ENCODE data around the gene SWAP70.

SWAP70 gene

DNA sequence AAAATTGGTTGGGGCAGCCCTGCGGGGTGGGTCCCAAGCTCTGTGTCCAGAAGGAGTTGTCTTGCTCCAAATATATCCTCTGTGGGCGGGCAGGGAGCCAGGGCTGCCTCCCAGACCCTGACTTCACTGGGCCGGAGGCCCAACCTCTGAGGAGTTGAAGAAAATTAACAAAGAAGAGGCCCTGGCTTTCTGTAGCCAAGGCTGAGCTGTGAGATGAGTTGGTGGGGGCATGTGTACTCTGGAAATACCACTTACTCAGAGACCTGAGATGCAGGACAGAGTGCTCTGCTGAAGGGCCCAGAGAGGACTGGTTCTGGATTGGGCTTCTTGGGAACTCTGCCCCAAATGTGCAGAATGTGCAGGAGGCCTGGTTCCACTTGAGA, 96.3 kb downstream of the SWAP70 start:
- peak overlapping the region in 19 of 21 experiments; percentile 33 to 98 (median 89) for H3K27ac ChIP-seq
- no peak overlapping the region for H3K4me3 ChIP-seq

DNA sequence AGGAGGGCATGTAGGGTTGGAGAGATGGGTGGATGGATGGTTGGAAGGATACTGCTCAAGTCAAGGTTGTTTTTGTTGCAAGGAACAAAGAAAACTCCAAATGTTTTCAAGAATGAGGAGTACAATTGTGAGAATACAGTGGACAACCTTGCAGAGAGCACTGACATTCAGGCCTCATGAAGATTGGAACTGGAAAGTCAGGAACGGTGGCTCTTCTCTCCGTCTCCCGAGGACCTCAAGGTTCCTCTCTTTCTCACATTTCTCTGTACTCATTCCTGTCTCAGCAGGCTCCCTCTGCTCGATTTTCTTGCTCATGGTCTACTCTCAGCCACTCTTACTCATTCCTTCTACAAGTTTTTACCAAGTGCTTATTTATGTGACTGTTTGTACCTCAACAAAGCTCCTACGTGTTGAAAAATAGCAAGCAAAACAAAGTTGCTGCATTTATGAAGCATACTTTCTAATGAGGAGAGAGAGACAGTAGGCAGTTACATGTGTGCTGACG, 97.6 kb downstream of the SWAP70 start:
- Histone ChIP-seq H3K4me3 (no peak overlapping the region), H3K27ac (peak overlapping the region in 6 of 21 experiments; percentile 1 to 98 (median 47))

DNA sequence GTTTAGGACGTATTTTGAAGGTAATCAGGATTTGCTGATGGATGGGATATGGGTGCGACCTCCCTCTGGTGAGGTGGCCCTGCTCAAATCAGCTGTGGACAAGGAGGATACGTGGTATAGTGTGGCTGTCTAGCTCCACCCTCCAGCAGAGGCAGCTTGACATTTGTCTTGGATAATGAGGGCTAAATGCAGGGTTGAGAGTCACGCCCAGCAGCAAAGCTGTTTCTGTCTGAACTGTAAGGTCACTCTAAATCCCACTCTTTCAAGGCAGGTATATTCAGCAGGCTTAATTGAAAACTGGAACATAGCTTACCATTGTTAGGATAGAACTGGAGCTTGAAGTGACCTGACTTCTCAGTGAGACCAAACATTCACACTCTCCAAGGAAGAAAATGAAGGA, 98.7 kb downstream of the SWAP70 start:
- Histone ChIP-seq H3K4me3 (no peak overlapping the region), H3K27ac (no peak overlapping the region)

DNA sequence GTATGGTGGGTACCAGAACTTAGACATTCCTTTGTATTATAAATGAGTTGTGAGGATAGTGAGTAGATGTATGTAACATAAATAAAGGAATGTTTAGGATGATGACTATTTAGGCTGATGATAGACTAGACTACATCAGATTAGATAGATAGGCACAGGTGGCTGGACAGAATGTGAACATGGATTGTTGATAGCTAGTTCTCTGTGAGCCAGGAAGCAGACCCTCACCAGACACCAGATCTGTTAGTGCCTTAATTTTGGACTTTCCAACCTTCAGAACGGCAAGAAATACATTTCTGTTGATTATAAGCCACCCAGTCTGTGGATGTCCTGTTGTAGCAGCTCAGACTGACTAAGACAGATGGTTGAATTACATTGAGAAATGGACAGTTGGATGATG, 99.4 kb downstream of the SWAP70 start:
- no peak overlapping the region for H3K4me3 ChIP-seq

DNA sequence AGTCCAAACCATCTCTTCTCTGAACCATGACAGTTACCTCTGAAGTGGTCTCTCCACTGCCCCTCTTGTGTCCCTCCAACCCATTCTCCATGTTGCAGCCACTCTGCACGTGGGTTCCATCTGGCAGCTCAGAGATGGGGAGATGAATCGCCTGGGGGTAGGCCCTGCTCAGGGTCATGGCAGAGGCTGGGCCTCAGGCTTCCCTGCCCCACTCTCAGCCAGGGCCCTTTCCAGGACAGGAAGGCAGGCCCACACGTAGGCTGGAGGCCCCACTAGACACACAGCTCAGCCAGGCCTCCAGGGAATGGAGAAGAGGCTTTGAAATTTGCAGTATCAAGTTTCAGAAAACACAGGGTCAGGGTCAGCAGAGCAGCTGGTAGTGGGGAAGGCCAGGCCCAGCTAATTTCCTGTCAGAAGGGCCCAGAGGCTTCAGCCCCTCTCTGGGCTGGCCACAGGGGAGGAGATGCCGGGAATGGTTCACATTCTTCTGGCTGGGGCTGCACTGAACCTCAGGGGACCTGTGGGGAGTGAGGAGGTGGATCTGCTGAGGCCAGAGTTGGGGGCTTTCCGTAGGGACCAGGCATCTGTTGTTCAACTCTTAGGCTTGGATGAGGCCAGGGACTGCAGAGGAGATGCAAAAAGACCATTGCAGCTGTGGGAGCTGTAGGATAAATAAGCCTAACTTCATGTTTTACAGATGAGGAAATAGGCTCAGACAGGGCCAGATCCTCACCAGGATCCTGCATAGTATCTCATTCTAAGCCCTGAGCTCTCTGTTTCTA, 101.6 kb downstream of the SWAP70 start:
- no peak overlapping the region for H3K4me3 ChIP-seq
- H3K27ac ChIP-seq = peak overlapping the region in 14 of 21 experiments; percentile 23 to 77 (median 58)

More for the DNA sequence above, 99.4 kb downstream of the SWAP70 start:
- H3K27ac ChIP-seq = no peak overlapping the region

DNA sequence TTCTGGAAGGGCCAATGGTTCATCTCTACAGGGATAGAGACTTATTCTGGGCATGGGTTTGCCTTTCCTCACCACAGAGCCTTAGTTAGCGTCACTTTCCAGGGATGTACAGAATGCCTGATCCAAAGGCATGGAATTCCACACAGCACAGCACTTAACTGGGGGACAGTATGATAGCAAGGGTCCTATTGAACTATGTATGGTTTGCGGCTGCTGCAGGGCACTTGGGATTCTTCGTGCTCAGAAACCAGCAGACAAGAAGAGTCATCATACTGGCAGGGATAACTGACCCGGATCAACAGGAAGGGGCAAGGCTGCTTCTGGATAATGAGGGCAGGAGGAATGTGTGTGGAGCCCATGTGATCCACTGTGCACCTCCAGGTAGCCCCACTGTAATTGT, 105.7 kb downstream of the SWAP70 start:
- no peak overlapping the region for H3K27ac ChIP-seq
- no peak overlapping the region for H3K4me3 ChIP-seq

DNA sequence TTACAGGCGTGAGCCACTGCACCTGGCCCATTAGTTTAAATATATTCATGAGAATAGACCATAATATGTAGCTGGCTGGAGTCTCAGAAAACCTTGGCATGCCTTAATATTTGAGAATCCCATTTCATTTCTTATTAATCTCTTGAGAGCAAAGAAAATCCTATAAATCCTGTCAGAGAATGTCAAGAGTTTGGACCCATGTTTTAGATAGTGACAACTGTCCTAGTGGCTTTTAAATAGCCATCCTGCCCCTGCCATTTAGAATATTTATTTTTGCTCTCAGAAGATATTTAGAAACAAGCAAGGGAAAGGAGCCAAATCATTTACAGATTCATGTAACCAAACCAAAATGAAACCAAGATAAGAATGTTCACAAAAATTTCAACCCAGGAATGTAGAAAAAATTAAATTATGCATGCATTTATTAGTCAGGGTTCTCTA, 107.2 kb downstream of the SWAP70 start:
- Histone ChIP-seq H3K4me3 (no peak overlapping the region), H3K27ac (no peak overlapping the region)

DNA sequence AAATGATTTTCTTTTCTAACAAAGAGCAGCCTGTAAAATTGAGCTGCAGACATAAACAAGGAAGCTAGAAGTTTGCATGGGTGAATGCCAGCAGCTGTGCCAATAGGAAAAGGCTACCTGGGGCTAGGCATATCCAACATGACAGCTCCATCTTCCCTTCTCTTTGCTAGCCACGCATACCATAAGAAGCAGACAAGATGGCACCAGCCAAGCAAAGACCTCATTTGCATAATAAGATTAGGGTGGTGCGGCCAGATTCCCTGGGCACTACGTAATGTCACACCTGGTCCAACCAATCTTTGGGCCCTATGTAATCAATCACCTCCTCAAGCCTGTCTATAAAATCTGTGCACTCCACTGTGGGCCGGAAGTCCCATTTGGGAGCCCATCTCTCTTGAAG, 108.3 kb downstream of the SWAP70 start:
- Histone ChIP-seq H3K4me3 (no peak overlapping the region), H3K27ac (no peak overlapping the region)

DNA sequence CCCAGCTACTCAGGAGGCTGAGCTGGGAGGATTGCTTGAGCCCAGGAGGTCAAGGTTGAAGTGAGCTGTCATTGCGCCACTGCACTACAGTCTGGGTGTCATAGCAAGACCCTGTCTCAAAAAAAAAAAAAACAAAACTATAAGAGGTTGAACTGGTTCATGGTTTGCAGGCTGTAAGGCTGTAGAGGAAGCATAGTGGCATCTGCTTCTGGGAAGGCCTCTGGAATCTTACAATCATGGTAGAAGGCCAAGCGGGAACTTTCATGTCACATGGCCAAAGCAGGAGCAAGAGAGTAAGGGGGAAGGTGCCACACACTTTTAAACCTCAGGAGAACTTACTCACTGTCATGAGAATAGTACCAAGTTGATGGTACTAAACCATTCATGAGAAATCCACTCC, 109.6 kb downstream of the SWAP70 start:
- no peak overlapping the region for H3K27ac ChIP-seq
- H3K4me3 ChIP-seq = no peak overlapping the region

DNA sequence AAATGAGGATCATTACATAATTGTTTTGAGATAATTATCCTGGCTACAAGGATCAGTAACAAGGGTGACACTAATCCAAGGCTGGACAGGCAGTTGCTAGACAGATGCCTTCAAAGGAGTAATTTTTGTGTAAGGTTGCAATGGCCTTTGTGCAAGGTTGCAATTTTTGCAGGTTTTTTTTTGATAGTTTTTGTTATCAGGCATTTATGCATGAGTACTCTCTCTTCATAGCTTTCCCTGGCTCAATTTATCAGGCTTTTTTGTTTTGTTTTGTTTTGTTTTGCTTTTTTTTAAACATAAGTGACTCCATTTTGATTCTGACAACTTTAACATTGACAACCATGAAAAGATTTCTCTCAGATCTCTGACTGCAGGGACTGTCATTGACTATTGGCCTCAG, 110.2 kb downstream of the SWAP70 start:
- no peak overlapping the region for H3K4me3 ChIP-seq
- no peak overlapping the region for H3K27ac ChIP-seq

DNA sequence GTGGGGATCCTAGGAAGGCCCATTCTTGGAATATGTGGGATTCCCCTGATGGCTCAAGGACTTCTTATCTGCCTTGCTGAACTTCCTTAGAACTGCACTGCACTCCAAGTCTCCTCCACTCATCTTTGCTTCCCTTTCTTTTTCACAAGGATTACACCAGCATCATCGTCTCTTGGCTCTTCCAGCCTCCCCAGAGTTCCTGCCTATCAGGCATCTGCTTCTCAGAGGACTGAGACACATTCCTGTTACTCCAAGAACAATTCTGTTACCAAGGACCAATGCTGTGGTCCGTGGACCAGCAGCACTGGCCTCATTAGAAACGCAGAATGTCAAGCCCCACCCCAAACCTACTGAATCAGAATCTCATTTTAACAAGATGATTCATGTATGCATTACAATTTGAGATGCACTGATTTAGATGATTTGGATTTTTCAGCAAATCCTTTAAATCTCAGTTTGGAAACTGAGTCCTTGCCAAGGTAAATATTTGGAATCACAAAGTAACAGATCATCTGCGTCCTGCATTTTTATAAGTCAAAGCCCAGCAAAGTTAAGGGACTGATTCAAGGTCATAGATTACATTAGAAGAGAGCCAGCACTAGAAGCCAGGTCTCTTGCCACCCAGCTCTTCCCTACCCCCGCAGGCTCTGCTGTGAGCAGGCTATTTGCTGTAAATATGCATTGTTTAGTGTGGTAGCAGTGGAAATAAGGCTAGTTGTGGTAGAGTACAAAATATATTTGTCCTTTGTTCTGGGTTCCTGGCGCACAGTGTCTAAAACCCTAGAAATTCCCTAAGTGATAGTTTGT, 110.9 kb downstream of the SWAP70 start:
- Histone ChIP-seq H3K27ac (peak overlapping the region in 5 of 21 experiments; percentile 1 to 59 (median 30)), H3K4me3 (no peak overlapping the region)

DNA sequence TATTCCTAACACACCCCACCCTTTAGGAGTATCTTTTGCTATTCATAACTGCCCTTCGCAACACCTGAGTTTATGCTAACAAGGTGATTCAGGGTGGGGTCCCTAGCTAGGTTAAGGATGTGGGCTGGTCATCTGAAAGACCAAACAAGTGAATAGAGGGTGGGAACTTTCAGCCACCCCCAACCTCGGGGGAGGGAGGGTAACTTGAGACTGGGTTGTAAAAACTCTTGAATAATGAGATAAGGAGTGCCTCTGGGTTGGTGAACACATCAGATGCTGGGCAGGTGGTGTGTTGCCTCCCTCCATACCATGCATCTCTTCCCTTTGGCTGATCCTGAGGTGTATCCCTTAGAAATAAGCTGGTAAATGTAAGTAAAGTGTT, 111.5 kb downstream of the SWAP70 start:
- Histone ChIP-seq H3K27ac (peak overlapping the region in 3 of 21 experiments; percentile 25 to 59 (median 44)), H3K4me3 (no peak overlapping the region)

DNA sequence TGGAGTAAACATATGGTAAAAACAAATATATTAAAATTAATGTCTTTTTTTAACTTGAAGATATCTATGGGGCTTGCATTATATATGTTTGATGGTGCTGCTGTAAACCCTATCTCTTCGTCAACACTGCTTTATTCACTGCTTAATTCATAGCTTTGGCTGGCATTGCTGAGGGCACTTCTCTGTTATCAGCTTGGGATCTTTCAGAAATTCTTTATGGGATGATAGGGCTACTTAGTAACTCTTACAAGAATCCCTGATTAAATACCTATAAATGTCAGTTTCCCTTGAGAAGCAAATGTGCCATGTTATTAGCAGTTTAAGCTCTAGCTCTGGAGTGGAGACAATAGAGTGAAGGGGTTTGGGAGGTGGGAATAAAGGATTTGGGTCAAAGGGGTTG, 112.3 kb downstream of the SWAP70 start:
- Histone ChIP-seq H3K4me3 (no peak overlapping the region), H3K27ac (no peak overlapping the region)

DNA sequence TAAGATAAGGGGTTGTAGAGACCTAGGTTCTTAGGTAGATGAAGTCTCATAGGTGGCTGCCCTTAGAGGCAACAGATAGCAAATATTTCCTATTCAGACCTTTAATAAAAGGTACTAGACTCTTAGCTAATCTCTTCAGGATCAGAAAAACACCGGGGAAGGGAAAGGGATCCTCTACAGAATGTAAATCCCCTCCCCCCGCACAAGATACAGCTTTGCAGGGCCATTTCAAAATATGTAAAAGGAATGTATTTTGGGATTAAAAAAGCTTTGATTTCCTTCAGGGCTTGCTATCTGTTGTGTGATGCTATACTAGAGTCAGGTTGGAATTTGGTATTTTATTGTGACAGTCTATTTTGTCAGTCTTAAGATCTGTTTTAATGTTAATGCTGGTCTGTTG, 113.2 kb downstream of the SWAP70 start:
- Histone ChIP-seq H3K27ac (no peak overlapping the region), H3K4me3 (no peak overlapping the region)

DNA sequence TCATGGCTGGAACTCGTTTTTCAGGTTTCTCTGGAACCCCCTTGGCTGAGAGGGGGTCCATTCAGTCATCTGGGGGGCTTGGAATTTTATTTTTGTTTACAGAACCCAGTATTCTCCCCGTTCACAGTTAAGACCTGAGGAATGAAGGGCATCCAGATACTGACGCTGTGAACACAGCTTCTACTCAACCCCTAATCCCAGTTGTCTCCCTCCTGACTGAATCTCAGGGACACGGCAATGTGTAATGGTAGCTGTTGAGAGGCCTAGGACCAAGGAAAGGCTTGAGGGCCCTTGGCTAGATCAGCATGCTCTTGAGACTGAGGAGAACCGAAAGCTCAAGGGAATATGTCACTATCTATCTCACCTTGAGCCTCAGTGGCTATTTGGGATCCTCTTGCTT, 113.6 kb downstream of the SWAP70 start:
- Histone ChIP-seq H3K4me3 (no peak overlapping the region), H3K27ac (no peak overlapping the region)

DNA sequence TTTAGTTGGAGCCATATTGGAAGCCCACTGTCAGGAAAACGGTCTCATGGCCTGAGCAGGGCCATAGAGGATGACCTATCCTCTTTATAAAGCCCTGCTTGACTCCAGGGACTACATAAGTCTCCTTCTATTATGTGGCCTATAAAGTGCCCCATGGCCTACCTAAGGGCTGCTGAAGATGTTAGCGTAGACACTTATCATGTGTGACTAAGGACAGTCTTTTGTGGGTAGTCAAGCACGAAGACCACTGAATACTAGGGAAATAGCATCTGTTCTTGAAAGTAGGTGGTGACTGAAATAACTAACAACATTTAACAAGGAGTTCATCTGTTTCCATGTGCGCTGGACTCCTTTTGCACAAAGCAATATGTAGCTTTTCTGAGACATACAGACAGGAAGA, 117.1 kb downstream of the SWAP70 start:
- Histone ChIP-seq H3K4me3 (no peak overlapping the region), H3K27ac (no peak overlapping the region)

DNA sequence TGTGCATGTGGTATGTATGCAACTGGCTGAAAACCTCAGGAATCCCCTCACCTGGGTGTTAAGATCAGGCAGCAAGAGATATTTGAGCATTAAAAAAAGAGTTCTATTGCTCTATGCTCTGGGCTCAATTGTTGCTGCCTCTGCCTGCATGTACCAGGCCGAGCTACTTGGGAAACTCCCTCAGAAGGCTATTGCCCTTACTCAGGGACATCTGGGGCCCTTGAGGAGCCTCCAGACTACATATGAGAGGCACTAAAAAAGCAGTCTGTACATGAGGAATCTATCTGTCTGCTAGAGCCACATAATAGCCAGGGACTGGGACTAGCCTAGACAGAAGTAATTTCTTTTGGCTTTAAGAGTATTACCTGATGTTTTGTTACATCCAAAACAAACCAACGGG, 120.1 kb downstream of the SWAP70 start:
- H3K4me3 ChIP-seq = no peak overlapping the region
- peak overlapping the region in 5 of 21 experiments; percentile 24 to 37 (median 33) for H3K27ac ChIP-seq

DNA sequence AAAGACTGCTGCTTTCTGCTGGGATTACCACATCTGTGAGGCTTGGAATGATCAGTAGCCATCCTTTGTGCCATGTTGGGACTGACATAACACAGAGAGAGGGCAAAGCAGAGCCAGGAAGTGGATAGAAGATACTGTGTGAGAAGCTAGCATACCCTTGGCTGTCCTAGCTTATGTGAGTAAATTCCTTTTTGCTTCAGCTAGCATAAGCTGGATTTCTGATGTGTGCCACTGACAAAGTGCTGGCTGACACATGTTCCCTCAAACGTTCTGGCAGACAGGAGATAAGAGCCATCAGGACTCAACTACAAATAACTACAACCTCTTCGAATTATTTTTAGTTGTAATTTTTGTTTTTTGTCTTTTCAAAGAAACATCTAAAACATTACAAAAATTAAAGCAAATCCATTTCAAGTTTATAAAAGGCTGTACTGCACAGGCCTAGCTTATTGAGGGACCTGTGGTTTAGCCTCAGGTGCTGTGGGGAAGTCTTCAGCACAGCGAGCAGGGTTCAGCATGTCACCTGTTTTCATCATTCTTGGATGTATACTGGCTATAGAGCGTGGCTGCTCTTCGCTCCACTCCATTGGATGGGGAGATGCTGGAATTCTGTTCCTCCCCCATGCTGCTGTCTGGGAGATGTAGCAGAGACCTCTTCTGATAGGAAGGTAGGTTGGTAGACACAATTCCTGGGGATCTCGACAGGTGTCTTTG, 120.9 kb downstream of the SWAP70 start:
- peak overlapping the region in 6 of 21 experiments; percentile 19 to 37 (median 30) for H3K27ac ChIP-seq
- no peak overlapping the region for H3K4me3 ChIP-seq

DNA sequence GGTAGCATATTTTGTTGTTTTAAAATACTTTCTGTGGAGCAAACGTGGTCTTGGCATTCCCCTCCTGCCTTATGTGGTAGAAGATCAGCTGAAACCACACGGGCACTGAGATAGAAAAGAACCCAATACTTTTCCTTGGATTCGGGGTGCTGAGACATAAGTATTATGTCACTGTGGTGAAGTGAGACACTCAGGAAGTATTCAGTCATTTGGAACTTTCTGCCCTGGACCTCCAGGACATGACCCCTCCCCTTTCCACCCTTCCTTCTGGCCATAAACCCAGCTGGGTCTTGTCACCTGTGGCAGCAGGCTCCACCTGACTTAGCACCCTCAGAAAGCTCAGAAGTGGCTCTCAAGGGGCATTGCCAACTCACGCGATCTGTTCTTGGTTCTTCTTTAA, 123.4 kb downstream of the SWAP70 start:
- peak overlapping the region in 2 of 21 experiments; percentile 27 to 28 for H3K27ac ChIP-seq
- H3K4me3 ChIP-seq = no peak overlapping the region

DNA sequence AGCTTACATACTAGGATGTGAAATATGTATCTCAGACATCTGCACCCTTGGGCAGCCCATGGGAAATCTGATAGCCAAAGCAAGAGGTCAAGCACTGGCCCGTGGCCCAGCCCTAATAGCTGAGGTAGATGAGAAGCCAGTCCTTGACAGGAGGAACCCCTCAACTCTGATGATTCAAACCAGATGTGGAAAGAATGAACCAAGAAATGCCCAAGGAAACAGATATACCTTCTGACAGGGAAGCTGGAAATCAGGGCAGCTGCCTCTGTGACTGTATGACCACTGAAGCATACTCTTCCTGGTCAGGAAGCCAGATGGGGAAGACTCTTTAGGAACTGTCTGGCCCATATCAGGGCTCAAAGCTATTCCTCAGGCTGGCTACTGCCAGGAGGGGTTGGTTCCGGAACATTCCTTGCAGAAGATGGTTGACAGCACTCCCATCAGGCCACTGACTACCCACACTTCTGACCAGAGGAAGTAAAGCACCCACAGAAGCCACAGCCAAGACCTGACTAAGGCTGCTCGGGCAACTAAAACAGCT, 124.2 kb downstream of the SWAP70 start:
- Histone ChIP-seq H3K27ac (peak overlapping the region in 2 of 21 experiments; percentile 27 to 28), H3K4me3 (no peak overlapping the region)
